ENCODE data around the gene CASZ1. TPM values are rescaled to one million over a fixed set of nuclear protein-coding genes. Genes with fewer than 3 reads are reported as not detected.

Gene CASZ1
- total RNA-seq, 3 donors from 2014 or later (not counting 1 experiment from before 2014, with no cell fraction given), result 55.9 to 83.0 (median 70.6) TPM

- Mint-ChIP-seq H3K4me3 (no peak overlapping the region), H3K9me3 (no peaks in the 10 kb centered on the region), H3K4me1 (peaks cover 16 to 27% of the 10 kb centered on the region in 2 donors), H3K27me3 (ENCODE audit: low read depth in 2 of 2) (no peaks in the 10 kb centered on the region), H3K36me3 (no peaks in the 10 kb centered on the region), H3K27ac (peak overlapping the region in 1 of 2 donors; percentile 82)
- intact Hi-C loops (cut with micrococcal nuclease), result no loop called here
- WGBS (ENCODE audit: insufficient coverage), result 70% methylated on average over 6 of the region's 7 CpGs
- ATAC-seq (no peak), DNase-seq (no peak)
- Histone ChIP-seq H3K36me3 (ENCODE audit: control insufficient read depth, insufficient read depth, low read length) (no peaks in the 10 kb centered on the region), H3K4me1 (ENCODE audit: control insufficient read depth, insufficient read depth, low read length) (peaks cover 19% of the 10 kb centered on the region), H3K4me3 (ENCODE audit: low read length) (no peak overlapping the region), H3K27ac (ENCODE audit: low read length) (no peak overlapping the region), H3K27me3 (ENCODE audit: control insufficient read depth, insufficient read depth, low read length) (no peaks in the 10 kb centered on the region), H3K9me3 (ENCODE audit: control insufficient read depth, insufficient read depth, low read length) (no peaks in the 10 kb centered on the region)
- TF ChIP-seq CTCF (IDR thresholded peaks at IDR 0.05), result no peak
Measured at GRCh38 chr1:10696977-10697376, 99.5 kb downstream of the CASZ1 start.

DNA sequence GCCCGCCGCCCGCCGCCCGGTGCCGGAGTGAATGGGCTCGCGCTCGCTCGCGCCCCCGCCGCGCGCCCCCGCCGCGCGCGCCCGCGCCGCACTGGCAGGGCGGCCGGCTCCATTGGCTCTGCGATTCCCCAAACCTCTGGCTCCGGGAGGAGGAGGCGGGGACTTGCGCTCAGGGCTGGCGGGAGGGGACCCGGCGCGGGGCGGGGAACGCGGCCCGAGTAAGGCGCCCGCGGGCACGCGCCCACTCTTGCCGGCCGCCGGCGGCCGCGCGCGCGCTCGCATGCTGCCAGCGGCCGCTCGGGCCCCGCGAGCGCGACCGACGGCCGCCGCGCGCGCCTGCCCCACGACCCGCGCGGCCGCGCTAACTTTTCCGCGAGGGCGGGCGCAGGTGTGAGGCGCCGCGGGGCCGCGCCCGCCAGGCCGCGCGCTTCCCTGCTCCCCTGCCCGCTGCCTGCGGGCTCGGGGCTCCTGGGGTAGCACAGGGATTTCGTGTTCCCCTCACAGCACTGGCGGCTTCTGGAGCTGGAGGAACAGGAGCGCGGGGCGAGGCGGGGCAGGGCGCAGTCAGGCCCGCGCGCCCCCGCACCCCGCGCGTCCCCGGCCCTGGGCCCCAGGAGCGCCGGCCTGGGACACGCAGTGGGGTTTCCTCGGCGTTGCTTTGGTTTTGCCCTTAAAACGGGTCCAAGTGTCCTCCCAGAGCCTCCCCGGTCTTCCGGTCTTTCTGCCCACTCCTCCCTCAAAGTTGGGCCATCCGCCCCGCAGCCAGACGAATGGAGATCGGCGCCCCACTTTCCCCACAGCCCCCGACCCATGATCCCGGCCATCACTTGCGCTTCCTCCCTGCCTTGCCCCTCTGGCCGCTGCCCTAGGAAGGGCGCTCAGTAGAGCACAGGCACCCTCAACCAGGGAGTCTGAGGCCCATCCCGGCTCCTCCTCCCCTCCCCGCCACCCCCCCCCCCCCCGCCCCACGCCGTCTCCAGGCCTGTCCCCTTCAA is 101.5 kb downstream of the CASZ1 start:
- H3K27me3 ChIP-seq (ENCODE audit: control insufficient read depth, insufficient read depth, low read length), result no peaks in the 10 kb centered on the region
- peak overlapping the region; percentile 82 to 92 for H3K27ac Mint-ChIP-seq
- peak overlapping the region; percentile 86 for H3K4me3 Mint-ChIP-seq
- peak overlapping the region; percentile 45 for H3K27ac ChIP-seq (ENCODE audit: low read length)
- peaks cover 26% of the 10 kb centered on the region for H3K4me1 ChIP-seq (ENCODE audit: control insufficient read depth, insufficient read depth, low read length)
- peak overlapping the region; percentile 15 for H3K4me3 ChIP-seq (ENCODE audit: low read length)
- DNase-seq (peak; percentile 80 to 90), ATAC-seq (peak; percentile 60 to 85 (median 68))
- 5% methylated on average over 121 of the region's 126 CpGs for WGBS (ENCODE audit: insufficient coverage)
- H3K4me1 Mint-ChIP-seq, result peaks cover 16 to 39% of the 10 kb centered on the region in 2 donors
- H3K36me3 ChIP-seq (ENCODE audit: control insufficient read depth, insufficient read depth, low read length), result no peaks in the 10 kb centered on the region
- H3K9me3 ChIP-seq (ENCODE audit: control insufficient read depth, insufficient read depth, low read length), result no peaks in the 10 kb centered on the region
- intact Hi-C loops (cut with micrococcal nuclease), result loop anchor here (5.0 kb wide), 3 partner anchors 172 to 873 kb away; partner anchors contain the start of gene CLSTN1
- no peaks in the 10 kb centered on the region for H3K9me3 Mint-ChIP-seq
- no peaks in the 10 kb centered on the region for H3K36me3 Mint-ChIP-seq
- no peak for TF ChIP-seq CTCF (IDR thresholded peaks at IDR 0.05)
- H3K27me3 Mint-ChIP-seq (ENCODE audit: low read depth in 2 of 2), result no peaks in the 10 kb centered on the region

GRCh38 chr1:10694274-10694632 is 102.2 kb downstream of the CASZ1 start:
- under 1% methylated on average over 46 of the region's 46 CpGs for WGBS (ENCODE audit: insufficient coverage)
- H3K27ac Mint-ChIP-seq, result peak overlapping the region; percentile 82 to 92
- Histone ChIP-seq H3K27ac (ENCODE audit: low read length) (peak overlapping the region; percentile 91), H3K4me1 (ENCODE audit: control insufficient read depth, insufficient read depth, low read length) (peaks cover 26% of the 10 kb centered on the region), H3K27me3 (ENCODE audit: control insufficient read depth, insufficient read depth, low read length) (no peaks in the 10 kb centered on the region), H3K36me3 (ENCODE audit: control insufficient read depth, insufficient read depth, low read length) (no peaks in the 10 kb centered on the region), H3K4me3 (ENCODE audit: low read length) (peak overlapping the region; percentile 67), H3K9me3 (ENCODE audit: control insufficient read depth, insufficient read depth, low read length) (no peaks in the 10 kb centered on the region)
- H3K4me1 Mint-ChIP-seq, result peaks cover 16 to 45% of the 10 kb centered on the region in 2 donors
- H3K9me3 Mint-ChIP-seq, result no peaks in the 10 kb centered on the region
- no peaks in the 10 kb centered on the region for H3K36me3 Mint-ChIP-seq
- no peaks in the 10 kb centered on the region for H3K27me3 Mint-ChIP-seq (ENCODE audit: low read depth in 2 of 2)
- no peak for TF ChIP-seq CTCF (IDR thresholded peaks at IDR 0.05)
- H3K4me3 Mint-ChIP-seq, result peak overlapping the region; percentile 93
- ATAC-seq (peak; percentile 58 to 78 (median 71)), DNase-seq (peak in 1 of 2 donors; percentile 85)
- intact Hi-C loops (cut with micrococcal nuclease), result loop anchor here (5.0 kb wide), 3 partner anchors 173 to 872 kb away; partner anchors contain the start of gene CLSTN1
